Measurements from ENCODE around the gene CYP2S1.
"Not testable (repeated sequence)": the region's sequence is repeated elsewhere in the genome, so short reads cannot be mapped to it uniquely, and the experiment has no call there.

CYP2S1 gene

DNA sequence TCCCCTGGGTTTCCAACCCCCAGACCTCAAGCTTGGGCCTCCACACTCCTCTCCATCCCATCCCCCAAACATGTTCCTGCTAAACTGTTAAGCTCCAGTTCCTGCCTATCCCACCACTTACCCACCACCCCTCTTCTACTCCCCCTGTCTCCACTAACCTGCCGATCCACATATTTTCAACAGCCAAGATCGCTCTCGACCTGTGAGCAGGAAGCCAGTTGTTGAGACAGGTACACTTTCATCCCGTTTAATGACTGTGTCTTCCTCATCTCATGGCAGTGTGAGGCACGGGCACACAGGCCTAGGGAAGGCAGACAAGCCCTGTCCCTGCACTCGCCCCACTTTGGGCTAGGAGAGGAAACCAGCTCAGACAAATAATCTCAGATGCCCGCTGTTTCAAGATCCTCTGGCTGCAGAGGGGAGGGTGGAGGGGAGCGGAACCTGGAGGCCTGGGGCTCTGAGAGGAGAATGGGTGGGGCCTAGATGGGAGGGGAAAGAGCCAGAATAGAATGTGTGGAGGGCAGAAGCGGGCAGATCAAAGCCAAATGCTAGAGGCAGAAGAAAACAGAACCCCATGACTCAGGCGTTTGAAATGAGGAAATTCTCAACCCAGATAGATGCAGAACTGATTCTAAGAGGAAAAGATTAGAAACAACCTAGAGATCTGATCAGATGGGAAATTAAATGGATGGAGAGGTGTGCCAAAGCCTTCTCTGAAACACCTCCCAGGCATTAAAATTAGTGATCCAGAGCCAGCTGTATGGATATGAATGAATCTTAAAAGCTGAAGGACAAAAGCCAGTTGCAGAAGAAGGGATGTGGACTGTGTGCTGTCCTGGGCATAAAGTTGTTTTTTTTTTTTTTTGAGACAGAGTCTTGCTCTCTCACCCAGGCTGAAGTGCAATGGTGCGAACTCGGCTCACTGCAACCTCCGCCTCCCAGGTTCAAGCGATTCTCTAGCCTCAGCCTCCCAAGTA is 16.9 kb upstream of the CYP2S1 start:
- Histone ChIP-seq H3K27ac (ENCODE audit: low read length) (peak overlapping the region; percentile 68), H3K9ac (ENCODE audit: low read length) (peak overlapping the region; percentile 29), H3K27me3 (ENCODE audit: control insufficient read depth, insufficient read depth, low read length) (no peaks in the 10 kb centered on the region), H3K36me3 (ENCODE audit: control insufficient read depth, low read depth, low read length) (no peaks in the 10 kb centered on the region), H3K4me1 (ENCODE audit: control insufficient read depth, low read depth, low read length) (peaks cover 14% of the 10 kb centered on the region), H3K9me3 (ENCODE audit: control insufficient read depth, low read depth, low read length) (no peaks in the 10 kb centered on the region), H3K4me3 (ENCODE audit: low read length) (peak overlapping the region; percentile 53)

DNA sequence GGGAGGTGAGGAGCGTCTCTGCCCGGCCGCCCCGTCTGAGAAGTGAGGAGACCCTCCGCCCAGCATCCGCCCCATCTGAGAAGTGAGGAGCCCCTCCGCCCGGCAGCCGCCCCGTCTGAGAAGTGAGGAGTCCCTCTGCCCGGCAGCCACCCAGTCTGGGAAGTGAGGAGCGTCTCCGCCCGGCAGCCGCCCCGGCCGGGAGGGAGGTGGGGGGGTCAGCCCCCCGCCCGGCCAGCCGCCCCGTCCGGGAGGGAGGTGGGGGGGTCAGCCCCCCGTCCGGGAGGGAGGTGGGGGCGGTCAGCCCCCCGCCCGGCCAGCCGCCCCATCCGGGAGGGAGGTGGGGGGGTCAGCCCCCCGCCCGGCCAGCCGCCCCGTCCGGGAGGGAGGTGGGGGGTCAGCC is 12.8 kb upstream of the CYP2S1 start:
- not testable (repeated sequence) for H3K4me1 ChIP-seq (ENCODE audit: control insufficient read depth, low read depth, low read length); H3K36me3 ChIP-seq (ENCODE audit: control insufficient read depth, low read depth, low read length); H3K27me3 ChIP-seq (ENCODE audit: control insufficient read depth, insufficient read depth, low read length); H3K27ac ChIP-seq (ENCODE audit: low read length); H3K9ac ChIP-seq (ENCODE audit: low read length); H3K4me3 ChIP-seq (ENCODE audit: low read length); H3K9me3 ChIP-seq (ENCODE audit: control insufficient read depth, low read depth, low read length)

DNA sequence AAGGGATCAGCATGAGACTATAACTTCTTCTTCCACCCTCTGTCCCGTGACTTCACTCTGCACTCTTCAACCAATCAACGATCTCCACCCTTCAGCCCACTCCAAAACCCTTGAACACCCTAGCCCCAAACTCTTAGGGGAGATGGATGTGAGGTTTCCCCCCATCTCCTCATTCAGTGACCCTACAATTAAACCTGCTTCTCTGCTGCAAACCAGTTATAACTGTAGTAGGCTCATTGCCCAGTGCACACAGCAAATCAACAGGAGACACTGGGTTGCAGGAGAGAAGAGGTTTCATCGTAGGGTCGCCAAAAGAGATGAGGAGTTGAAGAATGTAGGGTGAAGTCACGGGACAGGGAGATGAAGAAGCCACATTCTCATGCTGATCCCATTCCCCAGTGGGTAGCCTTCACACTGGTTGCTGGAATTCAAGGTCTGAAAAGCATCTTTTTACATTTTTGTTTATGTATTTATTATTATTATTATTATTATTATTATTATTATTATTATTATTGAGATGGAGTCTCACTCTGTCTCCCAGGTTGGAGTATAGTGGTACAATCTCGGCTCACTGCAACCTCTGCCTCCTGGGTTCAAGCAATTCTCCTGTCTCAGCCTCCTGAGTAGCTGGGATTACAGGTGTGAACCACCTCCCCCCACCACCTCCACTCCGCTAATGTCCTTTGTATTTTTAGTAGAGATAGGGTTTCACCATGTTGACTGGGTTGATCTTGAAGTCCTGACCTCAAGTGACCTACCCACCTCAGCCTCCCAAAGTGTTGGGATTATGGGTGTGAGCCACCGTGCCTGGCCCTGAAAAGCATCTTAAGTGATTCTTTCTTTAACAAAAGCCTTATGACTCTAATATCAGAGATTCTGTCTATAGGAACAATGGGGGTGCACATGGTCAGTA is 5.8 kb upstream of the CYP2S1 start:
- no peaks in the 10 kb centered on the region for H3K36me3 ChIP-seq (ENCODE audit: control insufficient read depth, low read depth, low read length)
- H3K27ac ChIP-seq (ENCODE audit: low read length): no peak overlapping the region
- H3K9ac ChIP-seq (ENCODE audit: low read length): no peak overlapping the region
- H3K4me1 ChIP-seq (ENCODE audit: control insufficient read depth, low read depth, low read length): peaks cover 35% of the 10 kb centered on the region
- peak overlapping the region; percentile 22 for H3K4me3 ChIP-seq (ENCODE audit: low read length)
- no peaks in the 10 kb centered on the region for H3K9me3 ChIP-seq (ENCODE audit: control insufficient read depth, low read depth, low read length)
- peaks cover 3% of the 10 kb centered on the region for H3K27me3 ChIP-seq (ENCODE audit: control insufficient read depth, insufficient read depth, low read length)

DNA sequence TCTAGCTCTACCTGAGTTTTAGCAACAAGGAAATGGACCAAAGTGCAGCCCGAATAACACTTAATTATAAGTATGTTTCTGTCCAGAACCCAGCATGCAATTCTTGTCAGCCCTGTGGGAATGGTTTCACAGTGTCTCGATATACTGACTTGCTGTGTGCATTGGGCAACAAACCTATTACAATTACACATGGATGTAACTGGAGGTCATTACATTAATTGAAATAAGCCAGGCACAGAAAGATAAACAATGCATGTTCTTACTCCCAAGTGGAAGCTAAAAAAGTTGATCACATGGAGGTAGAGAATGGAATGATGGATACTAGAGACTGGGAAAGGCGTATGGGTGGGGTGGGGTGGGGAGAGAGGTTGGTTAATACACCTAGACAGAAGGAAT is 5.1 kb upstream of the CYP2S1 start:
- Histone ChIP-seq H3K4me3 (ENCODE audit: low read length) (no peak overlapping the region), H3K27me3 (ENCODE audit: control insufficient read depth, insufficient read depth, low read length) (peaks cover 7% of the 10 kb centered on the region), H3K27ac (ENCODE audit: low read length) (no peak overlapping the region), H3K9me3 (ENCODE audit: control insufficient read depth, low read depth, low read length) (no peaks in the 10 kb centered on the region), H3K4me1 (ENCODE audit: control insufficient read depth, low read depth, low read length) (peaks cover 39% of the 10 kb centered on the region), H3K9ac (ENCODE audit: low read length) (no peak overlapping the region), H3K36me3 (ENCODE audit: control insufficient read depth, low read depth, low read length) (no peaks in the 10 kb centered on the region)

DNA sequence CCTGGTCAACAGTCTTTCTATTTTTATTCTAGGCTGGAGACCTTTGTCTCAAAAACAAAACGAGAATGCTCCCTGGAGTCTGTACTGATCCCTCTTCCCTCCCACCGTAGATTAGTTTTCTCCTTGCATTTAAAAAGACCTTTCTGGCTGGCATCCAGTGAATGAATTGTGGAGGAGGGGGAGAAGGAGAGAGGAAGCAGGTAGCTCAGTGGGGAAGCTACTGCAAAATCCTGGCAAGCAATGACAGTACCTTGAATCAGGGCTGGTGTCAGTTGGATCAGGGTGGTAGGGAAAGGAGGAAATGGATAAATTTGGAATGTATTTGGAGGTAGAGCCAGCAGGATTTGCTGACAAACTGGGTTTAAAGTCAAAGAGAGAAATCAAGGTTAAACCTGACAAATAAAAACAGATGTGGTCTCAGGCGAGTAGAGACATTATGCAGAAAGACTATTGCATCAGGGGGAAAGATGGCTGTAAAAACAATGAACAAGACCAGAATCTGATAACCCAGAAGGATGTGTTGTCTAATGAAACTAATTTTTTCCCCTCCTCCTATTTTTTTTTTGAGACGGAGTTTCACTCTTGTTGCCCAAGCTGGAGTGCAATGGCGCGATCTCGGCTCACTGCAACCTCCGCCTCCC is 3.5 kb upstream of the CYP2S1 start:
- peak overlapping the region; percentile 41 for H3K27ac ChIP-seq (ENCODE audit: low read length)
- H3K4me3 ChIP-seq (ENCODE audit: low read length): no peak overlapping the region
- peaks cover 39% of the 10 kb centered on the region for H3K4me1 ChIP-seq (ENCODE audit: control insufficient read depth, low read depth, low read length)
- peaks cover 7% of the 10 kb centered on the region for H3K27me3 ChIP-seq (ENCODE audit: control insufficient read depth, insufficient read depth, low read length)
- no peaks in the 10 kb centered on the region for H3K9me3 ChIP-seq (ENCODE audit: control insufficient read depth, low read depth, low read length)
- peaks cover under 1% of the 10 kb centered on the region for H3K36me3 ChIP-seq (ENCODE audit: control insufficient read depth, low read depth, low read length)
- H3K9ac ChIP-seq (ENCODE audit: low read length): no peak overlapping the region

DNA sequence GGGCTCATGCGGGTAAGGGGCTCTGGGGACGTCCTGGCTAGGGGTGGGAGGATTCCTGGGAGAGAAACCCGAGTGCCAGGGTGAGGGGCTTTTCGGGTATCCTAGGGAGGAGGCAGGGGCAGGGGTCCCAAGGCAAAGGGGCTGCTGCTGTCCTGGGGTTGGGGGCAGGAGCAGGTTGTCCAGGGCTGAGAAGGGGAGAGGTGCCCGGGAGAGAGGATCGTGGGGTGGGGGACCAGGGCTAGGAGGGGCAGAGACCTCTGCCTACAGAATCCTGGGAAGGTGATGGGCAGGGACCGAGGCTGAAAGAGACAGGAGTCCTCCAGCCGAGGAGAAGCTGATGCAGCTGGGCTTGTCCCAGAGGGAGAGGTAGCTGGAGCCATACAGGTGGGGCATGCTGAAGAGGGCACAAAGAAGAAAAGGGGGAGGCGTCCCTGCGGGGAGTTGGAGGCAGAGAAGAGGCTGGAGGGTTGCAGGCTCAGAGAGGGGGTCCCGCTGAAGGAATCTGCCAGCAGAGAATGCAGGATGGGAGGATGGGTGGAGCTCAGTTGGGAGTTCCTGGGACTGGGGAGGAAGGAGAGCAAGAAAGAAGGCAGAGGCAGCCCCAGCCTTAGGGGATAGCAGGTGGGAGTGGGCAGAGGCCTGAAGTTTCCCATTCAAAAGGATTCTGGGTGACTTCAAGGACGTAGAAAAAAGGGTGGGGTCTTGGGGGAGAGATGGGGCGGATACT is 574 bp downstream of the CYP2S1 start:
- peak overlapping the region; percentile 68 for H3K9ac ChIP-seq (ENCODE audit: low read length)

DNA sequence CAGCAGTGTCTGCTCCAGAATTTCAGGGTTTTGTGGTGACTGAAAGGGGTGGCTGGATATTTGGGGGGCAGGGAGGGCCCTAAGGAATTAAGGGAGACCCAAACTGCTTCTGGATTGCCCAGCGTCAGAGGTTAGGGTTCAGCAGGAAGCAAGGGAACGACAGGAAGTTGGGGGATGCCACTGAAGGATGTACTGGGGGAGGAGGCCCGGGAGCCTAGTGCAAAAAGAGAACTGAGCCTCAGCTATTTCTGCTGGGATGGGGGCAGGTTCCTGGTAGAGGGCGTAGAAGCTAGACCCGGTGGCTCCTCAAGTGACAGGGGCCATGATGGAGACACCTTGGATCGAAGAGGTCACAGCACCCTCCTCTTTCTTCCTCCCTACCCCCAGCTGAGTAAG is 1.1 kb downstream of the CYP2S1 start:
- Histone ChIP-seq H3K4me3 (ENCODE audit: low read length) (peak overlapping the region; percentile 91), H3K4me1 (ENCODE audit: control insufficient read depth, low read depth, low read length) (peaks cover 25% of the 10 kb centered on the region), H3K27ac (ENCODE audit: low read length) (no peak overlapping the region), H3K9ac (ENCODE audit: low read length) (peak overlapping the region; percentile 68), H3K9me3 (ENCODE audit: control insufficient read depth, low read depth, low read length) (no peaks in the 10 kb centered on the region), H3K36me3 (ENCODE audit: control insufficient read depth, low read depth, low read length) (peaks cover 38% of the 10 kb centered on the region), H3K27me3 (ENCODE audit: control insufficient read depth, insufficient read depth, low read length) (peaks cover 7% of the 10 kb centered on the region)

More for the DNA sequence above, 574 bp downstream of the CYP2S1 start:
- peak overlapping the region; percentile 91 for H3K4me3 ChIP-seq (ENCODE audit: low read length)
- peaks cover 33% of the 10 kb centered on the region for H3K36me3 ChIP-seq (ENCODE audit: control insufficient read depth, low read depth, low read length)
- H3K4me1 ChIP-seq (ENCODE audit: control insufficient read depth, low read depth, low read length): peaks cover 27% of the 10 kb centered on the region
- H3K27ac ChIP-seq (ENCODE audit: low read length): no peak overlapping the region
- peaks cover 7% of the 10 kb centered on the region for H3K27me3 ChIP-seq (ENCODE audit: control insufficient read depth, insufficient read depth, low read length)
- H3K9me3 ChIP-seq (ENCODE audit: control insufficient read depth, low read depth, low read length): no peaks in the 10 kb centered on the region

DNA sequence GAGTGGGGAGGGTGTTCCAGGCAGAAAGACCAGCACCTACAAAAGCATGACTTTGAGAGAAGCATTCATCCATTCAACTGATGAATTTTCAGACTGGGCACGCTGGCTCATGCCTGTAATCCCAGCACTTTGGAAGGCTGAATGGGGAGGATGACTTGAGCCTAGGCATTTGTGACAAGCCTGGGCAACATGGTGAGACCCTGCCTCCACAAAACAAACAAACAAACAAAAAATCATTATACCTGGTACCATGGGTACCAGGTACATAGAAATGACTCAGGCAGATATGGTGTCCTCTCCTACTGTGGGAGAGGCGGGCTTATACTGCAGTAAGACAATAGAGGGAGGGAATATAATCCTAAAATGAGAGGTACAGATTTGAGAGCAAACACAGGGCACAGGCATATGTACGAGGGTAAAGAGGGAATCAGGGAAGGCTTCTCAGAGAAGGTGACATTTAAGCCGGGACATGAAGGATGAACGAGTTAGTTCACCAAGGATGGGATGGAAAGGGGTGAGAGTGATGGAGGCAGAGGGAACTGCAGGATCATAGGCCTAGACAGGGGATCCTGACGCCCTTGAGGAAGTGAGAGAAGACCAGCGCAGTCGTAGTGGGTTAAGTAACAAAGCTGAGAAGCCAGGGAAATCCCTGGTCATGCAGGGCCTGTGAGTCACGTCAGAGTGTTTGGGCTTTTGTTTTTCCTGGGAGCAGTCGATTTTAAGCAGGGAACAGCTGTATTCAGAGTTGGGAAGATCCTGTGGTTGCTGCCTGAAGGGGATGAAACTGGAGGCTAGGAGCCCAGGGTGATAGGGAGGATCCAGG is 2.9 kb downstream of the CYP2S1 start:
- no peak overlapping the region for H3K9ac ChIP-seq (ENCODE audit: low read length)

DNA sequence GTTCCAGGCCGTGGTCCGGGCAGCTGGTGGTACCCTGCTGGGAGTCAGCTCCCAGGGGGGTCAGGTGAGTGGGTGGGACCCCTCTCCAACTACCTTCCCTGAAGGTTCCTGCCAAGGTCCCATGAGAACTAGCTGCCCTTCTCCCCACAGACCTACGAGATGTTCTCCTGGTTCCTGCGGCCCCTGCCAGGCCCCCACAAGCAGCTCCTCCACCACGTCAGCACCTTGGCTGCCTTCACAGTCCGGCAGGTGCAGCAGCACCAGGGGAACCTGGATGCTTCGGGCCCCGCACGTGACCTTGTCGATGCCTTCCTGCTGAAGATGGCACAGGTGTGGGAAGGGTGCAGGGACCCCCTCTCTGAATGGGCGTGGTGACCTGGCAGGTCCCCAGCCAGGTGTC is 5.5 kb downstream of the CYP2S1 start:
- Histone ChIP-seq H3K27me3 (ENCODE audit: control insufficient read depth, insufficient read depth, low read length) (no peaks in the 10 kb centered on the region), H3K4me1 (ENCODE audit: control insufficient read depth, low read depth, low read length) (peaks cover 3% of the 10 kb centered on the region), H3K36me3 (ENCODE audit: control insufficient read depth, low read depth, low read length) (peaks cover 72% of the 10 kb centered on the region), H3K4me3 (ENCODE audit: low read length) (no peak overlapping the region), H3K9ac (ENCODE audit: low read length) (no peak overlapping the region), H3K27ac (ENCODE audit: low read length) (no peak overlapping the region), H3K9me3 (ENCODE audit: control insufficient read depth, low read depth, low read length) (no peaks in the 10 kb centered on the region)

More for the DNA sequence above, 2.9 kb downstream of the CYP2S1 start:
- peaks cover 11% of the 10 kb centered on the region for H3K4me1 ChIP-seq (ENCODE audit: control insufficient read depth, low read depth, low read length)
- peaks cover 53% of the 10 kb centered on the region for H3K36me3 ChIP-seq (ENCODE audit: control insufficient read depth, low read depth, low read length)
- no peak overlapping the region for H3K27ac ChIP-seq (ENCODE audit: low read length)
- H3K27me3 ChIP-seq (ENCODE audit: control insufficient read depth, insufficient read depth, low read length): peaks cover 7% of the 10 kb centered on the region
- no peaks in the 10 kb centered on the region for H3K9me3 ChIP-seq (ENCODE audit: control insufficient read depth, low read depth, low read length)
- H3K4me3 ChIP-seq (ENCODE audit: low read length): no peak overlapping the region

DNA sequence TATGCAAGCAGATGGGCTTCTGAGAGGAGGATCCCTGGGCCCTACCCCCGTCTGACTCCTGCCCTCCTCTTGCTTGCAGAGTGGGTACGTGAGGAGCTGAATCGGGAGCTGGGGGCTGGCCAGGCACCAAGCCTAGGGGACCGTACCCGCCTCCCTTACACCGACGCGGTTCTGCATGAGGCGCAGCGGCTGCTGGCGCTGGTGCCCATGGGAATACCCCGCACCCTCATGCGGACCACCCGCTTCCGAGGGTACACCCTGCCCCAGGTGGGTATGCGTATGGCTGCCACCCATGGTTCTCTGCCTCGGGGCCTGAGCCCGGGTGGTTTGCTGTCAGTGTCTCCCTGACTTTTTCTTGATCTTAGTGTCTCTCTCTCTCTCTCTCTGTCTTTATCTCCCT is 10.4 kb downstream of the CYP2S1 start:
- Histone ChIP-seq H3K4me3 (ENCODE audit: low read length) (no peak overlapping the region), H3K27ac (ENCODE audit: low read length) (no peak overlapping the region), H3K27me3 (ENCODE audit: control insufficient read depth, insufficient read depth, low read length) (no peaks in the 10 kb centered on the region), H3K9me3 (ENCODE audit: control insufficient read depth, low read depth, low read length) (no peaks in the 10 kb centered on the region), H3K9ac (ENCODE audit: low read length) (no peak overlapping the region), H3K4me1 (ENCODE audit: control insufficient read depth, low read depth, low read length) (no peaks in the 10 kb centered on the region), H3K36me3 (ENCODE audit: control insufficient read depth, low read depth, low read length) (peaks cover 74% of the 10 kb centered on the region)

Measured in iPS-18a (cell line).